ENCODE results near the gene TMC2.

DNA sequence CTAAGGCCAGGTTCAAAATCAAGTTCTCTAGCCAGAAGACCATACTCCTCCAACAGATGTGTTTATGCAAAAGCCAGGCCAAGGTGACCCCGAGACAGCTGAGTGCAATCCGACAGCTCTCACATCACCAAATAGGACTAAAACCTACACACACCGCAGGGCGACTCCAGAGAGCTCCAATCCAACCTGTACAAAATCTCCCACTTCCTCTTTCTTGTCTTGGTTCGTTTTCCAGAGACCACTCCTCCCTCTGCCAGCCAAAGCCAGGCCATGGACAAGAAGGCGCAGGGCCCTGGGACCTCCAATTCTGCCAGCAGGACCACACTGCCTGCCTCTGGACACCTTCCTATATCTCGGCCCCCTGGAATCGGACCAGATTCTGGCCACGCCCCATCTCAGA is 104.5 kb downstream of the TMC2 start:
- TF ChIP-seq, protein P1, sequence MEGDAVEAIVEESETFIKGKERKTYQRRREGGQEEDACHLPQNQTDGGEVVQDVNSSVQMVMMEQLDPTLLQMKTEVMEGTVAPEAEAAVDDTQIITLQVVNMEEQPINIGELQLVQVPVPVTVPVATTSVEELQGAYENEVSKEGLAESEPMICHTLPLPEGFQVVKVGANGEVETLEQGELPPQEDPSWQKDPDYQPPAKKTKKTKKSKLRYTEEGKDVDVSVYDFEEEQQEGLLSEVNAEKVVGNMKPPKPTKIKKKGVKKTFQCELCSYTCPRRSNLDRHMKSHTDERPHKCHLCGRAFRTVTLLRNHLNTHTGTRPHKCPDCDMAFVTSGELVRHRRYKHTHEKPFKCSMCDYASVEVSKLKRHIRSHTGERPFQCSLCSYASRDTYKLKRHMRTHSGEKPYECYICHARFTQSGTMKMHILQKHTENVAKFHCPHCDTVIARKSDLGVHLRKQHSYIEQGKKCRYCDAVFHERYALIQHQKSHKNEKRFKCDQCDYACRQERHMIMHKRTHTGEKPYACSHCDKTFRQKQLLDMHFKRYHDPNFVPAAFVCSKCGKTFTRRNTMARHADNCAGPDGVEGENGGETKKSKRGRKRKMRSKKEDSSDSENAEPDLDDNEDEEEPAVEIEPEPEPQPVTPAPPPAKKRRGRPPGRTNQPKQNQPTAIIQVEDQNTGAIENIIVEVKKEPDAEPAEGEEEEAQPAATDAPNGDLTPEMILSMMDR (IDR thresholded peaks at IDR 0.05): no peak
- TF ChIP-seq NPAS2 (CRISPR knock-in tag; IDR thresholded peaks at IDR 0.05; ENCODE audit: borderline replicate concordance) (no peak), KDM1A (IDR thresholded peaks at IDR 0.05; ENCODE audit: low read depth) (no peak), PHF8 (IDR thresholded peaks at IDR 0.05; ENCODE audit: borderline replicate concordance, low read depth) (no peak)
- TF ChIP-seq, protein P2, sequence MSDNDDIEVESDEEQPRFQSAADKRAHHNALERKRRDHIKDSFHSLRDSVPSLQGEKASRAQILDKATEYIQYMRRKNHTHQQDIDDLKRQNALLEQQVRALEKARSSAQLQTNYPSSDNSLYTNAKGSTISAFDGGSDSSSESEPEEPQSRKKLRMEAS (IDR thresholded peaks at IDR 0.05): no peak
